GM11168 (cell line): ENCODE results near the gene SPHK1.

Experiments used
- in situ Hi-C: fragments of 300-500 bp; cut with MboI; formaldehyde crosslinking; loops from one replicate; pipeline ENCODE4 v1.12.0; 2022; ENCODE audit warnings: low sequenced_read_pairs; ENCODE audit not compliant: unreplicated experiment

Gene SPHK1

GRCh38 chr17:76427501-76428231 is 43.3 kb downstream of the SPHK1 start:
- in situ Hi-C loops: no loop called here

- in situ Hi-C loops: no loop called here
These were observed 44.1 kb downstream of the SPHK1 start for GRCh38 chr17:76428511-76428910.

- in situ Hi-C loops: no loop called here
These were observed 47.1 kb downstream of the SPHK1 start for GRCh38 chr17:76431509-76431908.

- in situ Hi-C loops: no loop called here
These were observed 47.6 kb downstream of the SPHK1 start for GRCh38 chr17:76432004-76432403.

- in situ Hi-C loops: no loop called here
These were observed 48.4 kb downstream of the SPHK1 start for GRCh38 chr17:76432712-76433336.

GRCh38 chr17:76433693-76434092 is 49.3 kb downstream of the SPHK1 start:
- in situ Hi-C loops: no loop called here

- in situ Hi-C loops: no loop called here
These were observed 50.5 kb downstream of the SPHK1 start for GRCh38 chr17:76434870-76435269.

- in situ Hi-C loops: no loop called here
These were observed 51.3 kb downstream of the SPHK1 start for GRCh38 chr17:76435751-76436150.
